ENCODE measurements around the gene BTBD16. TPM values are rescaled to one million over a fixed set of nuclear protein-coding genes. Genes with fewer than 3 reads are reported as not detected.

The BTBD16 gene
- total RNA-seq, 1 experiment from 2014 or later: not detected

DNA sequence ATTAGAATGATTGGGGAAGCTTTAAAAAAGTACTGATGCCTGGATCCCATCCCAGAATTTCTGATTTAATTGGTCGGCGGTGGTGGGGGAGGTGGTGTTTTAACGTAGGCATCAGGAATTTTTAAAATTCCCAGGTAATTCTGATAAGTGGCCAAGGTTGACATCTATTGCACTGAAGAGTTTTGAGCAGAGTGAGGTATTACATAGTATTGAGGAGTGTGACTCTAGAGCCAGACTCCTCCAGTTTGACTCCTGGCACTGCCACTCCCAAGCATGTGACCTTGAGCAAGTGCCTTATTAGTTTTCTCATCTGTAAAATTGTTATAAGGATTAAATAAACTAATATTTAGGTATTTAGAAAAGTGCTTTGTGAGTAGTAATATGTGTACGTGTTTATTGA, 109.6 kb downstream of the BTBD16 start:
- H3K27me3 ChIP-seq (ENCODE audit: insufficient read depth, low read length): no peaks in the 10 kb centered on the region
- no peak overlapping the region for H3K56ac ChIP-seq (ENCODE audit: insufficient read length, low read depth, low read length)
- H2BK20ac ChIP-seq (ENCODE audit: low read depth, low read length, poor library complexity, severe bottlenecking): no peak overlapping the region
- no peak overlapping the region for H2BK5ac ChIP-seq (ENCODE audit: insufficient read length, low read length)
- no peak overlapping the region for H3K23ac ChIP-seq (ENCODE audit: insufficient read length, low read depth, low read length)
- TF ChIP-seq, protein P1, sequence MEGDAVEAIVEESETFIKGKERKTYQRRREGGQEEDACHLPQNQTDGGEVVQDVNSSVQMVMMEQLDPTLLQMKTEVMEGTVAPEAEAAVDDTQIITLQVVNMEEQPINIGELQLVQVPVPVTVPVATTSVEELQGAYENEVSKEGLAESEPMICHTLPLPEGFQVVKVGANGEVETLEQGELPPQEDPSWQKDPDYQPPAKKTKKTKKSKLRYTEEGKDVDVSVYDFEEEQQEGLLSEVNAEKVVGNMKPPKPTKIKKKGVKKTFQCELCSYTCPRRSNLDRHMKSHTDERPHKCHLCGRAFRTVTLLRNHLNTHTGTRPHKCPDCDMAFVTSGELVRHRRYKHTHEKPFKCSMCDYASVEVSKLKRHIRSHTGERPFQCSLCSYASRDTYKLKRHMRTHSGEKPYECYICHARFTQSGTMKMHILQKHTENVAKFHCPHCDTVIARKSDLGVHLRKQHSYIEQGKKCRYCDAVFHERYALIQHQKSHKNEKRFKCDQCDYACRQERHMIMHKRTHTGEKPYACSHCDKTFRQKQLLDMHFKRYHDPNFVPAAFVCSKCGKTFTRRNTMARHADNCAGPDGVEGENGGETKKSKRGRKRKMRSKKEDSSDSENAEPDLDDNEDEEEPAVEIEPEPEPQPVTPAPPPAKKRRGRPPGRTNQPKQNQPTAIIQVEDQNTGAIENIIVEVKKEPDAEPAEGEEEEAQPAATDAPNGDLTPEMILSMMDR (conservative IDR thresholded peaks at IDR 0.05): no peak
- H4K5ac ChIP-seq (ENCODE audit: insufficient read length, low read depth, low read length): no peak overlapping the region
- no peaks in the 10 kb centered on the region for H3K27me3 Mint-ChIP-seq (ENCODE audit: low read depth)
- peaks cover 11 to 19% (median 18%) of the 10 kb centered on the region in 3 experiments for H3K36me3 Mint-ChIP-seq (ENCODE audit: insufficient read depth in 1 of 3, low read depth in 3 of 3)
- peaks cover 13% of the 10 kb centered on the region for H3K79me1 ChIP-seq (ENCODE audit: insufficient read depth, low read depth, low read length, poor library complexity, severe bottlenecking)
- H4K20me1 ChIP-seq (ENCODE audit: control insufficient read depth, insufficient read depth, insufficient read length): no peaks in the 10 kb centered on the region
- H3K23me2 ChIP-seq (ENCODE audit: insufficient read length, low read depth, low read length, poor library complexity, severe bottlenecking): no peaks in the 10 kb centered on the region
- DNase-seq: no peak
- no peaks in the 10 kb centered on the region for H3K9me3 ChIP-seq (ENCODE audit: control insufficient read depth, low read depth, low read length)
- H3K4me3 Mint-ChIP-seq: no peak overlapping the region
- H3K4ac ChIP-seq (ENCODE audit: low read depth, low read length): no peak overlapping the region
- WGBS (ENCODE audit: extremely low coverage, insufficient read length, low lambda C conversion rate): 100% methylated on average over 1 of the region's 4 CpGs
- peaks cover 0 to 6% of the 10 kb centered on the region in 2 experiments; a peak in 4 of 5 replicates for H3K9me3 Mint-ChIP-seq
- no peak overlapping the region for H2AFZ ChIP-seq (ENCODE audit: low read length)
- no peak overlapping the region for H3K14ac ChIP-seq (ENCODE audit: insufficient read depth, low read length)
- peaks cover 9 to 10% of the 10 kb centered on the region in 2 experiments for H3K4me1 Mint-ChIP-seq
- no peak overlapping the region for H2BK15ac ChIP-seq (ENCODE audit: low read depth, low read length)
- no peak overlapping the region for H2BK120ac ChIP-seq (ENCODE audit: low read depth, low read length, poor library complexity, severe bottlenecking)
- no peak overlapping the region for H2BK12ac ChIP-seq (ENCODE audit: insufficient read length, low read depth, low read length)
- H3K27ac Mint-ChIP-seq: no peak overlapping the region
- H4K91ac ChIP-seq (ENCODE audit: insufficient read length, low read depth, low read length): no peak overlapping the region
- H3K9ac ChIP-seq (ENCODE audit: extremely low read depth, insufficient read length, low read length): no peak overlapping the region
- H2AK5ac ChIP-seq (ENCODE audit: insufficient read length, low read length): no peak overlapping the region
- peaks cover 6% of the 10 kb centered on the region; the same call in 1 of the 2 replicates for H3K79me2 ChIP-seq (ENCODE audit: insufficient read depth, low read length)
- no peak overlapping the region for H3K4me2 ChIP-seq (ENCODE audit: insufficient read depth, insufficient read length, low read length)
- no peak overlapping the region for H3T11ph ChIP-seq (ENCODE audit: low read length)
- H3K4me1 ChIP-seq (ENCODE audit: insufficient read depth, low read length): no peaks in the 10 kb centered on the region
- H3K27ac ChIP-seq (ENCODE audit: insufficient read length, low read depth, low read length): no peak overlapping the region
- no peak overlapping the region for H3K18ac ChIP-seq (ENCODE audit: insufficient read length, low read depth, low read length)
- H4K8ac ChIP-seq (replicated peaks; ENCODE audit: insufficient read length, low read depth, low read length): no peak overlapping the region
